Fibroblast of upper back skin (primary cell): ENCODE data around the gene DAB1.
A peak's percentile ranks its signal among the peaks of the same experiment; 100 is the strongest.
"Not testable (repeated sequence)": the region's sequence is repeated elsewhere in the genome, so short reads cannot be mapped to it uniquely, and the experiment has no call there.

Experiments
- DNase-seq: peaks from one replicate; pipeline ENCODE4 v3.0.0-alpha.2; 2013

Gene DAB1

GRCh38 chr1:57269630-57270225, 154.1 kb downstream of the DAB1 start:
- DNase-seq, result no peak

GRCh38 chr1:57265104-57265503, 158.8 kb downstream of the DAB1 start:
- no peak for DNase-seq

GRCh38 chr1:57262472-57262871, 161.4 kb downstream of the DAB1 start:
- DNase-seq, result no peak

GRCh38 chr1:57258557-57259325, 165.1 kb downstream of the DAB1 start:
- DNase-seq, result peak; percentile 9

GRCh38 chr1:57255945-57256344, 167.9 kb downstream of the DAB1 start:
- no peak for DNase-seq

- peak; percentile 54 for DNase-seq
These were observed 169.8 kb downstream of the DAB1 start for GRCh38 chr1:57254022-57254421.

- no peak for DNase-seq
These were observed 171.1 kb downstream of the DAB1 start for GRCh38 chr1:57252597-57253294.

GRCh38 chr1:57250021-57250420, 173.8 kb downstream of the DAB1 start:
- no peak for DNase-seq

- DNase-seq, result no peak
These were observed 174.3 kb downstream of the DAB1 start for GRCh38 chr1:57249511-57249910.

GRCh38 chr1:57248830-57249229, 175.0 kb downstream of the DAB1 start:
- DNase-seq, result no peak

GRCh38 chr1:57238233-57238781, 185.6 kb downstream of the DAB1 start:
- no peak for DNase-seq

GRCh38 chr1:57235730-57236510, 187.9 kb downstream of the DAB1 start:
- no peak for DNase-seq

- no peak for DNase-seq
These were observed 189.4 kb downstream of the DAB1 start for GRCh38 chr1:57234459-57234858.

GRCh38 chr1:57232500-57232899, 191.4 kb downstream of the DAB1 start:
- DNase-seq, result no peak

GRCh38 chr1:57229998-57230397, 193.9 kb downstream of the DAB1 start:
- DNase-seq, result no peak

GRCh38 chr1:57229076-57229475, 194.8 kb downstream of the DAB1 start:
- DNase-seq, result no peak

GRCh38 chr1:57222801-57223200, 201.1 kb downstream of the DAB1 start:
- no peak for DNase-seq

- DNase-seq, result no peak
These were observed 201.6 kb downstream of the DAB1 start for GRCh38 chr1:57222307-57222706.

- not testable (repeated sequence) for DNase-seq
These were observed 203.0 kb downstream of the DAB1 start for GRCh38 chr1:57220905-57221304.

- DNase-seq, result no peak
These were observed 205.3 kb downstream of the DAB1 start for GRCh38 chr1:57218487-57219079.

- no peak for DNase-seq
These were observed 206.0 kb downstream of the DAB1 start for GRCh38 chr1:57217905-57218304.

GRCh38 chr1:57214951-57215575, 208.8 kb downstream of the DAB1 start:
- DNase-seq, result no peak
